ENCODE results near the gene STAB2. TPM values are rescaled to one million over a fixed set of nuclear protein-coding genes. Genes with fewer than 3 reads are reported as not detected.

STAB2 gene
- total and polyA plus RNA-seq, 8 donors: under 0.01 to 4.0 (median 0.95) TPM; not detected in 4

DNA sequence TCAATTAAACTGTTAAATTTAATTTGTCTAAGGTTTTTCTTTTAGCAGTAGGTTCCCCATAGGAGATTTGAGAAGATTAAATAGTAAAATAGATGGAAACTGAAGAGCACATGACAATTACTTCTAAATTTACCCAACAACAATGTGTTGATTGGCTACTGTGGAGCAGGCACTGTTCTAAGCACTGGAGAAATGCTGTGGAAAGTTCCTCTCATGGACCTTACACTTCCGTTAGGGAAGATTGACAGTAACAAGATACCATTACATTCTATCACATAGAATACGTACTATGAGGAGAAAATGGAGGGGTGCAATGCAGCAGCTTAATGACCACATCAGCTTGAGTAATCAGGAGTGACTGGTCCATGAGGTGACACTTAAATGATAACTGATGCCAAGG, 8.1 kb upstream of the STAB2 start:
- no peak for TF ChIP-seq POLR2A (IDR thresholded peaks at IDR 0.05)
- Histone ChIP-seq H3K4me1 (peaks cover 0 to 10% (median 3%) of the 10 kb centered on the region in 4 donors), H3K27me3 (peaks cover 0 to 4% (median 0%) of the 10 kb centered on the region in 3 donors), H3K9me3 (no peaks in the 10 kb centered on the region), H3K27ac (no peak overlapping the region), H3K36me3 (no peaks in the 10 kb centered on the region), H3K4me3 (no peak overlapping the region)
- intact Hi-C loops (cut with DNase I; ENCODE audit: low total_unique reads): no loop called here
- DNase-seq: no peak
- 75 to 87% (median 81%) methylated on average over 2 of the region's 2 CpGs for WGBS, 5 donors

DNA sequence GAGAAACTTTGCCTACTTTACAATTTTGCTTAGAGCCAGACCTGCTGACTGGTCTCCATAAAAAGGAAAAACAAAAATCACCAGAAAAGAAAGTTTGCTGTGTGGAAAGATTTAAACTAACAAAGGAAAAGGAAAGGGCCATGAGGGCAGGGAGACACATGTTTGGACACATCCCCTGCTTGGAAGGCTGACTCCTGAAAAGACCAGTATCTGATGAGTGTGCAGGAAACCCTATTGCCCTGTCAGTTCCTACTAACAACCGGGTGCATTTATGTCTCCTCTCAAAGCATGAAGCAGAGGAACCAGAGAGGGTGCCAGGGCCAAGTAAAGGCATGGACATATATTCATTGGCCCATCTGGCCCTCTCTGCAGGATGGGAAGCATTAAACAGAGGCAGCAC, 7.0 kb upstream of the STAB2 start:
- Histone ChIP-seq H3K4me3 (no peak overlapping the region), H3K27me3 (peaks cover 0 to 4% (median 0%) of the 10 kb centered on the region in 3 donors), H3K4me1 (peaks cover 0 to 8% (median 3%) of the 10 kb centered on the region in 4 donors), H3K27ac (no peak overlapping the region), H3K36me3 (no peaks in the 10 kb centered on the region), H3K9me3 (no peaks in the 10 kb centered on the region)
- peak in 1 of 2 donors; percentile 32 for DNase-seq
- intact Hi-C loops (cut with DNase I; ENCODE audit: low total_unique reads): no loop called here
- WGBS, 5 donors: 50 to 90% (median 56%) methylated on average over 1 of the region's 1 CpG
- TF ChIP-seq POLR2AphosphoS5 (IDR thresholded peaks at IDR 0.05) (no peak), EP300 (IDR thresholded peaks at IDR 0.05) (no peak), POLR2A (IDR thresholded peaks at IDR 0.05) (no peak)
- TF ChIP-seq, protein P1, sequence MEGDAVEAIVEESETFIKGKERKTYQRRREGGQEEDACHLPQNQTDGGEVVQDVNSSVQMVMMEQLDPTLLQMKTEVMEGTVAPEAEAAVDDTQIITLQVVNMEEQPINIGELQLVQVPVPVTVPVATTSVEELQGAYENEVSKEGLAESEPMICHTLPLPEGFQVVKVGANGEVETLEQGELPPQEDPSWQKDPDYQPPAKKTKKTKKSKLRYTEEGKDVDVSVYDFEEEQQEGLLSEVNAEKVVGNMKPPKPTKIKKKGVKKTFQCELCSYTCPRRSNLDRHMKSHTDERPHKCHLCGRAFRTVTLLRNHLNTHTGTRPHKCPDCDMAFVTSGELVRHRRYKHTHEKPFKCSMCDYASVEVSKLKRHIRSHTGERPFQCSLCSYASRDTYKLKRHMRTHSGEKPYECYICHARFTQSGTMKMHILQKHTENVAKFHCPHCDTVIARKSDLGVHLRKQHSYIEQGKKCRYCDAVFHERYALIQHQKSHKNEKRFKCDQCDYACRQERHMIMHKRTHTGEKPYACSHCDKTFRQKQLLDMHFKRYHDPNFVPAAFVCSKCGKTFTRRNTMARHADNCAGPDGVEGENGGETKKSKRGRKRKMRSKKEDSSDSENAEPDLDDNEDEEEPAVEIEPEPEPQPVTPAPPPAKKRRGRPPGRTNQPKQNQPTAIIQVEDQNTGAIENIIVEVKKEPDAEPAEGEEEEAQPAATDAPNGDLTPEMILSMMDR (IDR thresholded peaks at IDR 0.05): no peak

DNA sequence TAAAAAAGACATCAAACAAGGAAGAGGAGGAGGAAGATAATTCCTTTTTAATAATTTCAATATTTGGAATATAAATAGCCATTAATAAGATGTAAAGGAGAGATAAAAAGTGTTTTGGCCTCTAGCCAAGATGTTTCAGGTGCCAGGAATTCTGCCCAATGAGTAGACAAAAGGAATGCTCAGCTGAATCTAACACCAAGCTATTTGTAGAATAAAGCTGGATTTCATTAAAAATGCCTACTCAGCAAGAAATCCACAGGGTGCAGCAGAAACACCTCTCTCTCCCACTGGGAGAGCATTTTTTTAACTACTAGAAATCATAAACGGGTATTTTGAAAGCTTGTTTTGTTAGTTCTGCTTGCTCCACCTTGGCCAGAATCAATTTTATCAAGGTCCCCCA, 4.1 kb upstream of the STAB2 start:
- Histone ChIP-seq H3K4me3 (no peak overlapping the region), H3K9me3 (no peaks in the 10 kb centered on the region), H3K27ac (no peak overlapping the region), H3K36me3 (no peaks in the 10 kb centered on the region), H3K4me1 (no peaks in the 10 kb centered on the region), H3K27me3 (peaks cover 0 to 4% (median 0%) of the 10 kb centered on the region in 3 donors)
- DNase-seq: no peak
- TF ChIP-seq, protein P1 (IDR thresholded peaks at IDR 0.05): no peak
- TF ChIP-seq POLR2AphosphoS5 (IDR thresholded peaks at IDR 0.05): no peak
- no peak for TF ChIP-seq EP300 (IDR thresholded peaks at IDR 0.05)
- no peak for TF ChIP-seq POLR2A (IDR thresholded peaks at IDR 0.05)
- intact Hi-C loops (cut with DNase I; ENCODE audit: low total_unique reads): no loop called here
- WGBS, 5 donors: 37 to 50% (median 42%) methylated on average over 1 of the region's 1 CpG

DNA sequence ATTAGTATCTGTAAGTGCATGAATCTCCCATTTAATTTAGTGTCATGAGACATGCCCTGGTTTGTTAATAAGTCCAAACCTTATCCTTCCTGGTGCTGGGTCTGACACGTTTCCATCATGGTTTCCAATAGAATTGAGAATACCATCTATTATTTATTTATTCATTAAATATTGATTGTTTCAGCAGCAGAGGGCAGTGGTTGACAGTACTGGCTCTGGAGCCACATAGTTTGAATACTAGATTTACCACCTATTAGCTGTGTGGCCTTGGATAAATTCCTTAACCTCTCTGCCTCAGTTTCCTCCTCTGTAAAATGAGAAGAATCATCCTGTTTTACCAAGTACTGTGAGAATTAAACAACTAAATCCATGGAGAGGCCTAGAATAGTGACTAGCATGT, 941 bp upstream of the STAB2 start:
- TF ChIP-seq, protein P1 (IDR thresholded peaks at IDR 0.05): peak in 1 of 7 experiments; percentile 20
- no peak for TF ChIP-seq EP300 (IDR thresholded peaks at IDR 0.05)
- Histone ChIP-seq H3K27me3 (no peaks in the 10 kb centered on the region), H3K9me3 (no peaks in the 10 kb centered on the region), H3K27ac (no peak overlapping the region), H3K4me3 (no peak overlapping the region), H3K4me1 (no peaks in the 10 kb centered on the region), H3K36me3 (no peaks in the 10 kb centered on the region)
- 23 to 41% (median 33%) methylated on average over 1 of the region's 1 CpG for WGBS, 5 donors
- intact Hi-C loops (cut with DNase I; ENCODE audit: low total_unique reads): no loop called here
- DNase-seq: no peak

DNA sequence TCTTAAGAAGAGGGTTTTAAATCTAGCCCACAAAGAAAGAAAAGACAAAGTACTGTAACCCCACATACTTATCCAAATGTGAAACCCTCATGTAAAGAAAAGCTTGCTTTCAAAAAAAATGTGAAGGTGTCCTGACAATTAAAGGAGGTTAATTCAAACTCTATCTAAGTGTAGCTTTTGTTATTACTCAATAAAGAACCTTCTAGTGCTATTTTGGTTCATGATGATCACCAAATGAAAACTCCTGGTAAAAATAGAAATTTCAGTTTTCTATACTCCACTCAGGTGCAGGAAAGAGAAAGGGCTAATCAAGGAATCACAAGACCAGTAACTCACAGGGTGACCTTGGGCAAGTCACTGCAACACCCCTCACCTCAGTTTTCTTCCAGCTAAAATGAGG, 1.6 kb downstream of the STAB2 start:
- Histone ChIP-seq H3K4me3 (no peak overlapping the region), H3K27me3 (no peaks in the 10 kb centered on the region), H3K27ac (no peak overlapping the region), H3K4me1 (no peaks in the 10 kb centered on the region), H3K36me3 (no peaks in the 10 kb centered on the region), H3K9me3 (no peaks in the 10 kb centered on the region)
- intact Hi-C loops (cut with DNase I; ENCODE audit: low total_unique reads): no loop called here
- DNase-seq: no peak
- TF ChIP-seq, protein P1 (IDR thresholded peaks at IDR 0.05): no peak
- TF ChIP-seq POLR2AphosphoS5 (IDR thresholded peaks at IDR 0.05) (no peak), POLR2A (IDR thresholded peaks at IDR 0.05) (no peak), EP300 (IDR thresholded peaks at IDR 0.05) (no peak)
